Endothelial cell (in vitro differentiated cells): ENCODE data around the gene DHRS7. TPM values are rescaled to one million over a fixed set of nuclear protein-coding genes. Genes with fewer than 3 reads are reported as not detected.
A peak's percentile ranks its signal among the peaks of the same experiment; 100 is the strongest.

Experiments used
- DNase-seq: peaks from one replicate; pipeline ENCODE4 v3.0.0; 2021; ENCODE audit warnings: low spot score
- H3K27ac Mint-ChIP-seq: one replicate; pipeline ENCODE4 v1.8.0; 2021; ENCODE audit warnings: mixed read lengths, inconsistent platforms; ENCODE audit not compliant: unreplicated experiment
- H3K27me3 Mint-ChIP-seq: one replicate; pipeline ENCODE4 v1.8.0; 2021; ENCODE audit warnings: mild to moderate bottlenecking, moderate library complexity, mixed read lengths, inconsistent platforms; ENCODE audit not compliant: unreplicated experiment
- H3K36me3 Mint-ChIP-seq: one replicate; pipeline ENCODE4 v1.8.0; 2021; ENCODE audit warnings: mild to moderate bottlenecking, low read depth, mixed read lengths, inconsistent platforms; ENCODE audit not compliant: unreplicated experiment
- H3K4me1 Mint-ChIP-seq: one replicate; pipeline ENCODE4 v1.8.0; 2021; ENCODE audit warnings: mild to moderate bottlenecking, mixed read lengths, inconsistent platforms; ENCODE audit not compliant: unreplicated experiment
- H3K4me3 Mint-ChIP-seq: one replicate; pipeline ENCODE4 v1.8.0; 2021; ENCODE audit warnings: mild to moderate bottlenecking, mixed read lengths, inconsistent platforms; ENCODE audit not compliant: unreplicated experiment
- H3K9me3 Mint-ChIP-seq: one replicate; pipeline ENCODE4 v1.8.0; 2021; ENCODE audit warnings: mixed read lengths, inconsistent platforms; ENCODE audit not compliant: unreplicated experiment
- total RNA-seq: library from RNA; stranded (reverse); fragmentation: NEBNext Ultra II Directional; extraction: Animal tissue kit (Norgen Biotek cat#: 25700); gene quantifications from one replicate; pipeline ENCODE4 v1.2.1, GENCODE V29; 2021; ENCODE audit not compliant: unreplicated experiment
- TF ChIP-seq, protein P1 (sequence below): fragments of 200-600 bp; sonication (generic); IDR thresholded peaks from one replicate; pipeline ENCODE4 v1.5.0; 2021; ENCODE audit warnings: antibody characterized with exemption; ENCODE audit not compliant: unreplicated experiment

DHRS7 gene
- total RNA-seq, 1 donor from 2014 or later = 67.3 TPM

- Mint-ChIP-seq H3K27me3 (peaks cover 10% of the 10 kb centered on the region), H3K36me3 (peaks cover 4% of the 10 kb centered on the region), H3K27ac (no peak overlapping the region)
These were observed 1.5 kb downstream of the DHRS7 start for GRCh38 chr14:60163693-60164092.

GRCh38 chr14:60161196-60162107 is 3.7 kb downstream of the DHRS7 start:
- Mint-ChIP-seq H3K9me3 (no peaks in the 10 kb centered on the region), H3K4me1 (peaks cover 13% of the 10 kb centered on the region), H3K27ac (no peak overlapping the region), H3K27me3 (peaks cover 10% of the 10 kb centered on the region), H3K36me3 (peaks cover 4% of the 10 kb centered on the region), H3K4me3 (peak overlapping the region; percentile 6)
- TF ChIP-seq, protein P1, sequence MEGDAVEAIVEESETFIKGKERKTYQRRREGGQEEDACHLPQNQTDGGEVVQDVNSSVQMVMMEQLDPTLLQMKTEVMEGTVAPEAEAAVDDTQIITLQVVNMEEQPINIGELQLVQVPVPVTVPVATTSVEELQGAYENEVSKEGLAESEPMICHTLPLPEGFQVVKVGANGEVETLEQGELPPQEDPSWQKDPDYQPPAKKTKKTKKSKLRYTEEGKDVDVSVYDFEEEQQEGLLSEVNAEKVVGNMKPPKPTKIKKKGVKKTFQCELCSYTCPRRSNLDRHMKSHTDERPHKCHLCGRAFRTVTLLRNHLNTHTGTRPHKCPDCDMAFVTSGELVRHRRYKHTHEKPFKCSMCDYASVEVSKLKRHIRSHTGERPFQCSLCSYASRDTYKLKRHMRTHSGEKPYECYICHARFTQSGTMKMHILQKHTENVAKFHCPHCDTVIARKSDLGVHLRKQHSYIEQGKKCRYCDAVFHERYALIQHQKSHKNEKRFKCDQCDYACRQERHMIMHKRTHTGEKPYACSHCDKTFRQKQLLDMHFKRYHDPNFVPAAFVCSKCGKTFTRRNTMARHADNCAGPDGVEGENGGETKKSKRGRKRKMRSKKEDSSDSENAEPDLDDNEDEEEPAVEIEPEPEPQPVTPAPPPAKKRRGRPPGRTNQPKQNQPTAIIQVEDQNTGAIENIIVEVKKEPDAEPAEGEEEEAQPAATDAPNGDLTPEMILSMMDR = no peak
- no peak for DNase-seq

More at GRCh38 chr14:60163693-60164092, 1.5 kb downstream of the DHRS7 start:
- TF ChIP-seq, protein P1 = no peak
- no peak overlapping the region for H3K4me3 Mint-ChIP-seq
- H3K4me1 Mint-ChIP-seq = peaks cover 13% of the 10 kb centered on the region
- no peak for DNase-seq
- no peaks in the 10 kb centered on the region for H3K9me3 Mint-ChIP-seq

- DNase-seq = no peak
- no peak overlapping the region for H3K27ac Mint-ChIP-seq
- TF ChIP-seq, protein P1 = no peak
- peaks cover 6% of the 10 kb centered on the region for H3K27me3 Mint-ChIP-seq
- no peak overlapping the region for H3K4me3 Mint-ChIP-seq
- peaks cover 7% of the 10 kb centered on the region for H3K36me3 Mint-ChIP-seq
- H3K4me1 Mint-ChIP-seq = peaks cover 8% of the 10 kb centered on the region
- no peaks in the 10 kb centered on the region for H3K9me3 Mint-ChIP-seq
These were observed 4.8 kb downstream of the DHRS7 start for GRCh38 chr14:60160422-60160821.

DNA sequence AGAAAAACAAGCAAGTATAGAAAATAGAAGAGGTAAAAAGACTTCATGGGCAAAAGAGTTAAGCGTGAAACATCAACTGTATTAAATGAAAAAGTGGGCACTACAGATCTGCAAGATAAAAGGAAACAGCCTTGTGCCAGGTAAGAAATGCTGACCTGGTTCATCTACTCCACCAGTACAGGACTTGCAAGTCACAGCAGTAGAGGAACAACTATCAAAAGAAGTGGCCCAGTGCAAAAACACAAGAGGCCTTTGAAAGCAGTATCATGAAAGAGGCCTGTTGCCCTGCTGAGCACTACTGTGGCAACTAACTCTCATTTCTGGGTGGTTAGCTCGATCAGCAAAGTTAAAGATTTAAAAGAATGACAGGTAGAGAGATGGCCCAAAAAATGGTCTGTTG is 10.5 kb downstream of the DHRS7 start:
- Mint-ChIP-seq H3K27me3 (no peaks in the 10 kb centered on the region), H3K27ac (no peak overlapping the region), H3K4me3 (peak overlapping the region; percentile 3), H3K9me3 (no peaks in the 10 kb centered on the region), H3K4me1 (peaks cover 19% of the 10 kb centered on the region), H3K36me3 (peaks cover 15% of the 10 kb centered on the region)
- DNase-seq = no peak
- TF ChIP-seq, protein P1 = no peak

GRCh38 chr14:60153991-60154390 is 11.2 kb downstream of the DHRS7 start:
- no peaks in the 10 kb centered on the region for H3K27me3 Mint-ChIP-seq
- no peak for DNase-seq

More at GRCh38 chr14:60153991-60154390, 11.2 kb downstream of the DHRS7 start:
- H3K4me3 Mint-ChIP-seq = no peak overlapping the region
- TF ChIP-seq, protein P1 = no peak
- peaks cover 15% of the 10 kb centered on the region for H3K36me3 Mint-ChIP-seq
- H3K9me3 Mint-ChIP-seq = no peaks in the 10 kb centered on the region
- H3K4me1 Mint-ChIP-seq = peaks cover 16% of the 10 kb centered on the region
- no peak overlapping the region for H3K27ac Mint-ChIP-seq
